Right lobe of liver (tissue), 6 donors: ENCODE data around the gene TULP1. TPM values are rescaled to one million over a fixed set of nuclear protein-coding genes. Genes with fewer than 3 reads are reported as not detected.
A peak's percentile ranks its signal among the peaks of the same experiment; 100 is the strongest.

Experiments
- ATAC-seq, 4 donors: fragments of 200-7000 bp; cut with Tn5 transposase; one replicate each; pipeline ENCODE4 v1.9.1; 2020; ENCODE audit warnings: mild to moderate bottlenecking in 4 of 4, moderate library complexity in 4 of 4
- DNase-seq, 3 donors: peaks; one replicate each; pipeline ENCODE4 v3.0.0-alpha.2; 2020
- H3K27ac ChIP-seq, 3 donors: fragments of 200-600 bp; one replicate each; pipeline ENCODE4 v1.8.0; 2022
- H3K27me3 ChIP-seq, 2 donors: fragments of 200-600 bp; one replicate each; pipeline ENCODE4 v1.8.0; 2022
- H3K36me3 ChIP-seq, 4 donors: fragments of 200-600 bp; sonication (generic) in 1 of 4; one replicate each; pipeline versions ENCODE4 v1.5.1 to v1.8.0; 2017 to 2022; ENCODE audit warnings: control low read depth in 1 of 4
- H3K4me1 ChIP-seq, 4 donors: fragments of 200-600 bp; sonication (generic) in 1 of 4; one replicate each; pipeline versions ENCODE4 v1.5.1 to v1.8.0; 2017 to 2022; ENCODE audit warnings: control low read depth in 1 of 4
- H3K4me3 ChIP-seq, 3 donors: fragments of 200-600 bp; one replicate each; pipeline ENCODE4 v1.8.0; 2022
- H3K9me3 ChIP-seq, 4 donors: fragments of 200-600 bp; sonication (generic) in 1 of 4; one replicate each; pipeline versions ENCODE4 v1.5.1 to v1.8.0; 2017 to 2022; ENCODE audit warnings: control low read depth in 1 of 4
- POLR2A ChIP-seq: fragments of 450-650 bp; IDR thresholded peaks from one replicate; pipeline ENCODE4 v1.6.1; 2017; ENCODE audit warnings: antibody characterized with exemption, mild to moderate bottlenecking
- WGBS: methylation state at CpG from one replicate; pipeline ENCODE4 v1.1.6; 2018; ENCODE audit warnings: low coverage, low lambda C conversion rate; ENCODE audit not compliant: insufficient coverage; ENCODE audit errors: missing lambda C conversion rate; 5-methylcytosine and 5-hydroxymethylcytosine counted together
- intact Hi-C, 2 donors: fragments of 100-400 bp; cut with DNase I; formaldehyde crosslinking; loops; one replicate each; pipeline versions ENCODE4 v1.11.2 to v1.14.1; 2022
- total RNA-seq, 6 experiments: library from RNA; depleted of rRNA in 2 of 6; stranded (reverse); fragments of >200 nt in 2 of 6; fragmentation: NEBNext Ultra II Directional in 3 of 6; extraction: Animal tissue kit (Norgen Biotek cat#: 25700) in 3 of 6; gene quantifications; one replicate each; pipeline versions ENCODE4 v1.1.0 to v1.2.4, GENCODE V29; 2016 to 2023
- TF ChIP-seq, protein P1 (sequence below), 4 donors: fragments of 200-600 bp in 3 of 4; fragments of 450-650 bp in 1 of 4; IDR thresholded peaks; one replicate each; pipeline versions ENCODE4 v1.5.1 to v1.8.0; 2016 to 2022; ENCODE audit warnings: antibody characterized with exemption in 4 of 4, mild to moderate bottlenecking in 2 of 4
- donor health status: DM: no; HTN: yes; CAD: no.
- donor health status: DM: no; HTN: no; CAD: no.
- donor health status: DM: no; HTN: no; CAD: no.
- donor health status: DM: no; HTN: yes; CAD: no.
- donor health status: DM: no; HTN: yes; CAD: no.

The TULP1 gene
- total RNA-seq, 6 experiments from 2014 or later = not detected

DNA sequence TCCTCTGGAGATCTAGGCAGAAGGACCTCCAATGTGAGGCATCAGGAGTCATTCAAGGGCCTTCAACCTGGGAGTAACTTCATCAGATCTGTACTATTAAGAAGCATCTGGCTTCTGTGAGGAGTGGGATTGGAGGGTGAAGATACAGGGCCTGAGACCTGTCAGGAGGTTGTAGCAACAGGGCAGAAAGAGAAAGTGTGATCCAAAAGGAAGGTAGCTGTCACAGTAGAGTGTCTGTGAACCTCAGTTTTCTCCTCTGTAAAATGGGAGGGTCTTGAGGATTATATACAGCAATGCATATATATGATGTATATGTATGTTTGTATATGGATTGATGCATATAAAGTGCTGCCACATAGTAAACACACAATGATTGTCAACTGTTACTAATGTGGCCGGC is 47.0 kb downstream of the TULP1 start:
- Histone ChIP-seq H3K36me3 (peaks cover 0 to 10% (median 2%) of the 10 kb centered on the region in 4 donors), H3K4me1 (peaks cover 0 to 18% (median 4%) of the 10 kb centered on the region in 4 donors), H3K9me3 (no peaks in the 10 kb centered on the region), H3K27ac (no peak overlapping the region), H3K27me3 (no peaks in the 10 kb centered on the region), H3K4me3 (no peak overlapping the region)
- 83% methylated on average over 1 of the region's 1 CpG for WGBS
- TF ChIP-seq, protein P1, sequence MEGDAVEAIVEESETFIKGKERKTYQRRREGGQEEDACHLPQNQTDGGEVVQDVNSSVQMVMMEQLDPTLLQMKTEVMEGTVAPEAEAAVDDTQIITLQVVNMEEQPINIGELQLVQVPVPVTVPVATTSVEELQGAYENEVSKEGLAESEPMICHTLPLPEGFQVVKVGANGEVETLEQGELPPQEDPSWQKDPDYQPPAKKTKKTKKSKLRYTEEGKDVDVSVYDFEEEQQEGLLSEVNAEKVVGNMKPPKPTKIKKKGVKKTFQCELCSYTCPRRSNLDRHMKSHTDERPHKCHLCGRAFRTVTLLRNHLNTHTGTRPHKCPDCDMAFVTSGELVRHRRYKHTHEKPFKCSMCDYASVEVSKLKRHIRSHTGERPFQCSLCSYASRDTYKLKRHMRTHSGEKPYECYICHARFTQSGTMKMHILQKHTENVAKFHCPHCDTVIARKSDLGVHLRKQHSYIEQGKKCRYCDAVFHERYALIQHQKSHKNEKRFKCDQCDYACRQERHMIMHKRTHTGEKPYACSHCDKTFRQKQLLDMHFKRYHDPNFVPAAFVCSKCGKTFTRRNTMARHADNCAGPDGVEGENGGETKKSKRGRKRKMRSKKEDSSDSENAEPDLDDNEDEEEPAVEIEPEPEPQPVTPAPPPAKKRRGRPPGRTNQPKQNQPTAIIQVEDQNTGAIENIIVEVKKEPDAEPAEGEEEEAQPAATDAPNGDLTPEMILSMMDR (IDR thresholded peaks at IDR 0.05) = no peak
- no peak for TF ChIP-seq POLR2A
- ATAC-seq = no peak
- intact Hi-C loops = no loop called here
- no peak for DNase-seq

DNA sequence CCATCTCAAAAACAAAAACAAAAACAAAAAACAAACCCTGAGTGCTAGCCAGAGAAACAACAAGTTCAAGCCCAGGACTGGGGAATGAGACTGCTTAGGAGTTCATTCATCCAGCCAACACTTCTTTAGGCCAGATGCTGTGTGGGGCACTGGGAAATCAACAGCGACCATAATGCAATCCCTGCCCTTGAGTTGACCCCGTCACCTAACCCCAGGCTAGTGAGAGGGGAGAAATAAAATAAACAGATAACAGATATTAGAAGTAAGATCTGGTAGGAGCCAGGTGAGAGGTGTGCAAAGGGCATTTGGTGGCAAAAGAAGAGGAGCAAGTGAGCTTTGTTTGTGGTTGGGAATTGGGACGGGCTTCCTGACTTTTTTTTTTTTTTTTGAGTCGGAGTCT is 49.4 kb downstream of the TULP1 start:
- 43% methylated on average over 3 of the region's 4 CpGs for WGBS
- TF ChIP-seq, protein P1 (IDR thresholded peaks at IDR 0.05) = no peak
- no peak for TF ChIP-seq POLR2A
- intact Hi-C loops = no loop called here
- ATAC-seq = peak in 2 of 4 donors; percentile 7 to 38
- H3K4me3 ChIP-seq = no peak overlapping the region
- no peaks in the 10 kb centered on the region for H3K27me3 ChIP-seq
- no peaks in the 10 kb centered on the region for H3K36me3 ChIP-seq
- H3K9me3 ChIP-seq = no peaks in the 10 kb centered on the region
- peaks cover 0 to 8% (median 0%) of the 10 kb centered on the region in 4 donors for H3K4me1 ChIP-seq
- H3K27ac ChIP-seq = no peak overlapping the region
- no peak for DNase-seq

GRCh38 chr6:35461270-35461669 is 51.4 kb downstream of the TULP1 start:
- no peaks in the 10 kb centered on the region for H3K36me3 ChIP-seq
- no peak overlapping the region for H3K4me3 ChIP-seq
- H3K27ac ChIP-seq = no peak overlapping the region
- WGBS = no CpG with 5 or more reads among the region's 3 CpGs
- no peaks in the 10 kb centered on the region for H3K27me3 ChIP-seq
- intact Hi-C loops = no loop called here
- peaks cover 0 to 5% (median 0%) of the 10 kb centered on the region in 4 donors for H3K4me1 ChIP-seq
- DNase-seq (no peak), ATAC-seq (no peak)
- no peaks in the 10 kb centered on the region for H3K9me3 ChIP-seq
- TF ChIP-seq, protein P1 (IDR thresholded peaks at IDR 0.05) = no peak

- no peak for DNase-seq
- Histone ChIP-seq H3K36me3 (no peaks in the 10 kb centered on the region), H3K4me3 (no peak overlapping the region), H3K9me3 (no peaks in the 10 kb centered on the region), H3K4me1 (peaks cover 0 to 15% (median 0%) of the 10 kb centered on the region in 4 donors), H3K27me3 (no peaks in the 10 kb centered on the region), H3K27ac (no peak overlapping the region)
- no peak for TF ChIP-seq POLR2A
- TF ChIP-seq, protein P1 (IDR thresholded peaks at IDR 0.05) = no peak
- ATAC-seq = no peak
- intact Hi-C loops = no loop called here
- 100% methylated on average over 1 of the region's 4 CpGs for WGBS
Measured at GRCh38 chr6:35457907-35458306, 54.8 kb downstream of the TULP1 start.
